ENCODE results near the gene BRD8. TPM values are rescaled to one million over a fixed set of nuclear protein-coding genes. Genes with fewer than 3 reads are reported as not detected.

BRD8 gene
- total and polyA plus RNA-seq, 8 donors: 18.1 to 69.7 (median 29.6) TPM

- no peaks in the 10 kb centered on the region for H3K4me1 ChIP-seq
- intact Hi-C loops (cut with DNase I): no loop called here
- 35 to 45% methylated on average over 1 of the region's 1 CpG for WGBS, 2 donors
- H3K4me3 ChIP-seq: no peak overlapping the region
- FAIRE-seq (no peak), ATAC-seq (no peak), DNase-seq (no peak)
- H3K36me3 ChIP-seq: no peaks in the 10 kb centered on the region
- TF ChIP-seq, protein P1, sequence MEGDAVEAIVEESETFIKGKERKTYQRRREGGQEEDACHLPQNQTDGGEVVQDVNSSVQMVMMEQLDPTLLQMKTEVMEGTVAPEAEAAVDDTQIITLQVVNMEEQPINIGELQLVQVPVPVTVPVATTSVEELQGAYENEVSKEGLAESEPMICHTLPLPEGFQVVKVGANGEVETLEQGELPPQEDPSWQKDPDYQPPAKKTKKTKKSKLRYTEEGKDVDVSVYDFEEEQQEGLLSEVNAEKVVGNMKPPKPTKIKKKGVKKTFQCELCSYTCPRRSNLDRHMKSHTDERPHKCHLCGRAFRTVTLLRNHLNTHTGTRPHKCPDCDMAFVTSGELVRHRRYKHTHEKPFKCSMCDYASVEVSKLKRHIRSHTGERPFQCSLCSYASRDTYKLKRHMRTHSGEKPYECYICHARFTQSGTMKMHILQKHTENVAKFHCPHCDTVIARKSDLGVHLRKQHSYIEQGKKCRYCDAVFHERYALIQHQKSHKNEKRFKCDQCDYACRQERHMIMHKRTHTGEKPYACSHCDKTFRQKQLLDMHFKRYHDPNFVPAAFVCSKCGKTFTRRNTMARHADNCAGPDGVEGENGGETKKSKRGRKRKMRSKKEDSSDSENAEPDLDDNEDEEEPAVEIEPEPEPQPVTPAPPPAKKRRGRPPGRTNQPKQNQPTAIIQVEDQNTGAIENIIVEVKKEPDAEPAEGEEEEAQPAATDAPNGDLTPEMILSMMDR (IDR thresholded peaks at IDR 0.05): no peak
- no peaks in the 10 kb centered on the region for H3K27me3 ChIP-seq
- H3K27ac ChIP-seq: no peak overlapping the region
- no peaks in the 10 kb centered on the region for H3K9me3 ChIP-seq
These were observed 66.5 kb downstream of the BRD8 start for GRCh38 chr5:138111937-138112336.

- 51 to 63% methylated on average over 4 of the region's 4 CpGs for WGBS, 2 donors
- FAIRE-seq (no peak), DNase-seq (no peak), ATAC-seq (no peak)
- intact Hi-C loops (cut with DNase I): no loop called here
- no peaks in the 10 kb centered on the region for H3K36me3 ChIP-seq
- no peak overlapping the region for H3K27ac ChIP-seq
- H3K4me3 ChIP-seq: no peak overlapping the region
- H3K27me3 ChIP-seq: no peaks in the 10 kb centered on the region
- no peaks in the 10 kb centered on the region for H3K9me3 ChIP-seq
- H3K4me1 ChIP-seq: no peaks in the 10 kb centered on the region
- TF ChIP-seq, protein P1 (IDR thresholded peaks at IDR 0.05): no peak
These were observed 67.2 kb downstream of the BRD8 start for GRCh38 chr5:138111181-138111580.

DNA sequence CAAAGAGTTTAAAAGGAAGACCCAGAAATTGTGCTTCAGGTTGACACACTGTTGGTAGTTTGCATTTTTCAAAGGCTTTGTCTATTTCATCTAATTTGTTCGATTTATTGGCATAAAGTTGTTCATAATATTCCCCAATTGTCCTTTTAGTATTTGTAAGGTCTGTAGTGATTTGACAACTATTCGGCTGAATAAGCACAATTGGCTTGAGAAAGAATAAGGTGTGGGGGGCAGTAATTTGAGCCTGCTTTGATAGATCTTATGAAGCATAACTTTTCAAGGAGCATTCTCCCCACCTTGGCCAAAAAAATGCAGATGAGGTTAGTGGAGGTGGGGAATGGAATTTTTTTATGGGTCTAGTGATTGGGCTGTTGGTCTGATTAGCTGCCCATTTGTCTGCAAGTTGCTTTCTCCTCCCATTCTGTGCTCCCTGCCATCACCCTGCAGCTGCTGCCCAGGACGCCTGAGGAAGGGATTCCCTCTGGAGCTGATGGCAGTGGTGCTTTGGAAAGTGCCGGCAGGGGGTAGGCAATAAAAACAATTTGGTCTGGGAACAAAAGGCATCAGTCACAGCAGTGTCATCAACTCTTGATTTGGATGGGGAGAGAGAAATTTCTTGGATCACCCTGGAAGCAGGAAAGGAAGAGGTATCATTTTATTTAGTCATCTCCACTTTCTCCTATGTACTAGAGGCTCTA, 68.0 kb downstream of the BRD8 start:
- H3K27ac ChIP-seq: no peak overlapping the region
- H3K36me3 ChIP-seq: no peaks in the 10 kb centered on the region
- H3K4me3 ChIP-seq: no peak overlapping the region
- H3K9me3 ChIP-seq: no peaks in the 10 kb centered on the region
- intact Hi-C loops (cut with DNase I): no loop called here
- no peak for ATAC-seq
- 57 to 67% methylated on average over 4 of the region's 4 CpGs for WGBS, 2 donors
- no peak for FAIRE-seq
- no peaks in the 10 kb centered on the region for H3K4me1 ChIP-seq
- TF ChIP-seq, protein P1 (IDR thresholded peaks at IDR 0.05): no peak
- no peaks in the 10 kb centered on the region for H3K27me3 ChIP-seq
- DNase-seq: no peak

DNA sequence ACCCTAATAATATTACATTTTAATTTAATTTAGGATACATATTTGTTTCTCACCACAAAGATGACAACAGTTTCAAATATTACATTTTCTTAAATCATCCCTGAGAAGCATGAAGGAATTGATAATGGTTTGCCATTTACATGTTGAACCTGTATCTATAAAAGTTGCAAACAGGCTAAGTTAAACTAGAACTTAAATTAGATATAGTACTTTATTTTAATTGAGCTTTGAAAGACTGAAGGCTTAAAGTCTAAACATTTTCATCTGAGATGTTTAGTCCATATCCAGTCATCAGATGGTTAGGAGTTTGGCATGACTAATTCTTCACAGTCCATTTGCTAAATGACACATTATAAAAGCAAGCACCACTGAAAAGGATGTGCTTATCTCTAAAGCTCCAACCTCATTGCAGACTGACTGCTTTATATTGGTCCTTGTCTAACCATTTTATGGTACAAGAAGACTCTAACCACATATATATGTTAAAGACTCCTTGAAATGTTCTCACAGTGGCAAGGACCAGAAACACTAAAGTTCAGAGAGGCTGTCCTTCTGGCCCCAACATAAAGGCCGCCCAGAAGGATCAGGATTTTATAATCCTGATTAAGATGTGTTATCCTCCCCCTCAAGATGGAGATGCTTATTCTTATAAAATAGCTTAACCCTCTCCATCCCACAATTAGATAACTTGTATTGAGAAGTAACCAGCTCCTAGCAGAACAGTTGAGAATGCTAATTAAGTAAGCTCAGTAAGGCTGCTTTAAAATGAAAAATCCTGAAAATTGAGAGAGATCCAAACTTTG, 68.8 kb downstream of the BRD8 start:
- TF ChIP-seq, protein P1 (IDR thresholded peaks at IDR 0.05): no peak
- Histone ChIP-seq H3K27me3 (no peaks in the 10 kb centered on the region), H3K27ac (no peak overlapping the region), H3K9me3 (no peaks in the 10 kb centered on the region), H3K36me3 (no peaks in the 10 kb centered on the region), H3K4me1 (no peaks in the 10 kb centered on the region), H3K4me3 (no peak overlapping the region)
- WGBS, 2 donors: 74 to 82% methylated on average over 1 of the region's 1 CpG
- intact Hi-C loops (cut with DNase I): no loop called here
- ATAC-seq: no peak
- FAIRE-seq: no peak
- no peak for DNase-seq

- Histone ChIP-seq H3K9me3 (no peaks in the 10 kb centered on the region), H3K4me3 (no peak overlapping the region), H3K4me1 (no peaks in the 10 kb centered on the region), H3K36me3 (no peaks in the 10 kb centered on the region), H3K27me3 (no peaks in the 10 kb centered on the region), H3K27ac (no peak overlapping the region)
- DNase-seq: no peak
- intact Hi-C loops (cut with DNase I): no loop called here
- ATAC-seq: no peak
- TF ChIP-seq, protein P1 (IDR thresholded peaks at IDR 0.05): no peak
- FAIRE-seq: no peak
- WGBS, 2 donors: 39 to 60% methylated on average over 1 of the region's 1 CpG
These were observed 71.2 kb downstream of the BRD8 start for GRCh38 chr5:138107213-138107612.

Data from pancreas (tissue), 10 donors.